ENCODE data around the gene MBP.

MBP gene

GRCh38 chr18:77139619-77140018 is 7.0 kb upstream of the MBP start:
- no peaks in the 10 kb centered on the region for H3K9me3 ChIP-seq (ENCODE audit: control insufficient read depth, insufficient read depth, low read length)
- H3K4me3 ChIP-seq (ENCODE audit: low read depth, low read length) = no peak overlapping the region
- H3K27me3 ChIP-seq (ENCODE audit: control insufficient read depth, insufficient read depth, low read length) = peaks cover 2% of the 10 kb centered on the region
- H3K4me1 ChIP-seq (ENCODE audit: control insufficient read depth, insufficient read depth, low read length) = no peaks in the 10 kb centered on the region
- no peaks in the 10 kb centered on the region for H3K36me3 ChIP-seq (ENCODE audit: control insufficient read depth, insufficient read depth, low read length)
- H3K9ac ChIP-seq (ENCODE audit: low read depth, low read length) = no peak overlapping the region

GRCh38 chr18:77138270-77138669 is 5.7 kb upstream of the MBP start:
- no peaks in the 10 kb centered on the region for H3K36me3 ChIP-seq (ENCODE audit: control insufficient read depth, insufficient read depth, low read length)
- no peaks in the 10 kb centered on the region for H3K9me3 ChIP-seq (ENCODE audit: control insufficient read depth, insufficient read depth, low read length)
- no peak overlapping the region for H3K9ac ChIP-seq (ENCODE audit: low read depth, low read length)
- no peaks in the 10 kb centered on the region for H3K4me1 ChIP-seq (ENCODE audit: control insufficient read depth, insufficient read depth, low read length)
- H3K4me3 ChIP-seq (ENCODE audit: low read depth, low read length) = no peak overlapping the region
- peaks cover 15% of the 10 kb centered on the region for H3K27me3 ChIP-seq (ENCODE audit: control insufficient read depth, insufficient read depth, low read length)

GRCh38 chr18:77137851-77138250 is 5.3 kb upstream of the MBP start:
- no peaks in the 10 kb centered on the region for H3K36me3 ChIP-seq (ENCODE audit: control insufficient read depth, insufficient read depth, low read length)
- H3K9ac ChIP-seq (ENCODE audit: low read depth, low read length) = no peak overlapping the region
- H3K4me1 ChIP-seq (ENCODE audit: control insufficient read depth, insufficient read depth, low read length) = no peaks in the 10 kb centered on the region
- no peak overlapping the region for H3K4me3 ChIP-seq (ENCODE audit: low read depth, low read length)
- peaks cover 17% of the 10 kb centered on the region for H3K27me3 ChIP-seq (ENCODE audit: control insufficient read depth, insufficient read depth, low read length)
- H3K9me3 ChIP-seq (ENCODE audit: control insufficient read depth, insufficient read depth, low read length) = no peaks in the 10 kb centered on the region

GRCh38 chr18:77136871-77137665 is 4.5 kb upstream of the MBP start:
- no peak overlapping the region for H3K4me3 ChIP-seq (ENCODE audit: low read depth, low read length)
- H3K36me3 ChIP-seq (ENCODE audit: control insufficient read depth, insufficient read depth, low read length) = no peaks in the 10 kb centered on the region
- H3K9me3 ChIP-seq (ENCODE audit: control insufficient read depth, insufficient read depth, low read length) = no peaks in the 10 kb centered on the region
- peaks cover 17% of the 10 kb centered on the region for H3K27me3 ChIP-seq (ENCODE audit: control insufficient read depth, insufficient read depth, low read length)
- no peak overlapping the region for H3K9ac ChIP-seq (ENCODE audit: low read depth, low read length)
- H3K4me1 ChIP-seq (ENCODE audit: control insufficient read depth, insufficient read depth, low read length) = no peaks in the 10 kb centered on the region

GRCh38 chr18:77136076-77136718 is 3.6 kb upstream of the MBP start:
- no peaks in the 10 kb centered on the region for H3K4me1 ChIP-seq (ENCODE audit: control insufficient read depth, insufficient read depth, low read length)
- H3K36me3 ChIP-seq (ENCODE audit: control insufficient read depth, insufficient read depth, low read length) = no peaks in the 10 kb centered on the region
- H3K4me3 ChIP-seq (ENCODE audit: low read depth, low read length) = no peak overlapping the region
- H3K27me3 ChIP-seq (ENCODE audit: control insufficient read depth, insufficient read depth, low read length) = peaks cover 17% of the 10 kb centered on the region
- no peak overlapping the region for H3K9ac ChIP-seq (ENCODE audit: low read depth, low read length)
- H3K9me3 ChIP-seq (ENCODE audit: control insufficient read depth, insufficient read depth, low read length) = no peaks in the 10 kb centered on the region

- no peaks in the 10 kb centered on the region for H3K36me3 ChIP-seq (ENCODE audit: control insufficient read depth, insufficient read depth, low read length)
- no peaks in the 10 kb centered on the region for H3K9me3 ChIP-seq (ENCODE audit: control insufficient read depth, insufficient read depth, low read length)
- no peak overlapping the region for H3K9ac ChIP-seq (ENCODE audit: low read depth, low read length)
- H3K4me3 ChIP-seq (ENCODE audit: low read depth, low read length) = no peak overlapping the region
- H3K27me3 ChIP-seq (ENCODE audit: control insufficient read depth, insufficient read depth, low read length) = peaks cover 24% of the 10 kb centered on the region
- H3K4me1 ChIP-seq (ENCODE audit: control insufficient read depth, insufficient read depth, low read length) = no peaks in the 10 kb centered on the region
Observed at GRCh38 chr18:77135339-77136075, 2.9 kb upstream of the MBP start.

- no peaks in the 10 kb centered on the region for H3K9me3 ChIP-seq (ENCODE audit: control insufficient read depth, insufficient read depth, low read length)
- no peaks in the 10 kb centered on the region for H3K4me1 ChIP-seq (ENCODE audit: control insufficient read depth, insufficient read depth, low read length)
- H3K9ac ChIP-seq (ENCODE audit: low read depth, low read length) = no peak overlapping the region
- peaks cover 30% of the 10 kb centered on the region for H3K27me3 ChIP-seq (ENCODE audit: control insufficient read depth, insufficient read depth, low read length)
- no peak overlapping the region for H3K4me3 ChIP-seq (ENCODE audit: low read depth, low read length)
- no peaks in the 10 kb centered on the region for H3K36me3 ChIP-seq (ENCODE audit: control insufficient read depth, insufficient read depth, low read length)
Observed at GRCh38 chr18:77134611-77135010, 2.0 kb upstream of the MBP start.

GRCh38 chr18:77133835-77134496 is 1.4 kb upstream of the MBP start:
- Histone ChIP-seq H3K9ac (ENCODE audit: low read depth, low read length) (no peak overlapping the region), H3K27me3 (ENCODE audit: control insufficient read depth, insufficient read depth, low read length) (peaks cover 30% of the 10 kb centered on the region), H3K4me1 (ENCODE audit: control insufficient read depth, insufficient read depth, low read length) (no peaks in the 10 kb centered on the region), H3K9me3 (ENCODE audit: control insufficient read depth, insufficient read depth, low read length) (no peaks in the 10 kb centered on the region), H3K4me3 (ENCODE audit: low read depth, low read length) (no peak overlapping the region), H3K36me3 (ENCODE audit: control insufficient read depth, insufficient read depth, low read length) (no peaks in the 10 kb centered on the region)

GRCh38 chr18:77133051-77133834 is 660 bp upstream of the MBP start:
- peak overlapping the region; percentile 47 for H3K9ac ChIP-seq (ENCODE audit: low read depth, low read length)
- H3K4me3 ChIP-seq (ENCODE audit: low read depth, low read length) = peak overlapping the region; percentile 62

GRCh38 chr18:77131652-77132368 is 773 bp downstream of the MBP start:
- no peaks in the 10 kb centered on the region for H3K4me1 ChIP-seq (ENCODE audit: control insufficient read depth, insufficient read depth, low read length)
- peak overlapping the region; percentile 62 for H3K4me3 ChIP-seq (ENCODE audit: low read depth, low read length)
- no peak overlapping the region for H3K9ac ChIP-seq (ENCODE audit: low read depth, low read length)
- H3K27me3 ChIP-seq (ENCODE audit: control insufficient read depth, insufficient read depth, low read length) = peaks cover 30% of the 10 kb centered on the region
- no peaks in the 10 kb centered on the region for H3K9me3 ChIP-seq (ENCODE audit: control insufficient read depth, insufficient read depth, low read length)
- H3K36me3 ChIP-seq (ENCODE audit: control insufficient read depth, insufficient read depth, low read length) = no peaks in the 10 kb centered on the region

More at GRCh38 chr18:77133051-77133834, 660 bp upstream of the MBP start:
- no peaks in the 10 kb centered on the region for H3K9me3 ChIP-seq (ENCODE audit: control insufficient read depth, insufficient read depth, low read length)
- no peaks in the 10 kb centered on the region for H3K4me1 ChIP-seq (ENCODE audit: control insufficient read depth, insufficient read depth, low read length)
- H3K36me3 ChIP-seq (ENCODE audit: control insufficient read depth, insufficient read depth, low read length) = no peaks in the 10 kb centered on the region
- peaks cover 30% of the 10 kb centered on the region for H3K27me3 ChIP-seq (ENCODE audit: control insufficient read depth, insufficient read depth, low read length)
